Measurements from ENCODE around the gene OPCML.

The OPCML gene

GRCh38 chr11:133501643-133502539 is 30.4 kb downstream of the OPCML start:
- no peak for DNase-seq

GRCh38 chr11:133500936-133501335 is 31.4 kb downstream of the OPCML start:
- DNase-seq = no peak

- DNase-seq = no peak
These were observed 31.9 kb downstream of the OPCML start for GRCh38 chr11:133500435-133500834.

GRCh38 chr11:133498969-133499368 is 33.3 kb downstream of the OPCML start:
- DNase-seq = no peak

GRCh38 chr11:133497477-133498140 is 34.7 kb downstream of the OPCML start:
- DNase-seq = no peak

GRCh38 chr11:133492895-133493294 is 39.4 kb downstream of the OPCML start:
- no peak for DNase-seq

GRCh38 chr11:133491680-133492383 is 40.5 kb downstream of the OPCML start:
- no peak for DNase-seq

- DNase-seq = no peak
These were observed 51.6 kb downstream of the OPCML start for GRCh38 chr11:133480722-133481121.

- no peak for DNase-seq
These were observed 53.1 kb downstream of the OPCML start for GRCh38 chr11:133479209-133479608.

GRCh38 chr11:133477251-133477625 is 55.1 kb downstream of the OPCML start:
- no peak for DNase-seq

GRCh38 chr11:133476570-133477250 is 55.6 kb downstream of the OPCML start:
- no peak for DNase-seq

GRCh38 chr11:133474461-133474860 is 57.8 kb downstream of the OPCML start:
- DNase-seq = no peak

GRCh38 chr11:133467686-133468085 is 64.6 kb downstream of the OPCML start:
- no peak for DNase-seq

GRCh38 chr11:133443206-133443747 is 89.0 kb downstream of the OPCML start:
- DNase-seq = no peak

GRCh38 chr11:133441964-133442660 is 90.2 kb downstream of the OPCML start:
- no peak for DNase-seq

GRCh38 chr11:133425992-133426391 is 106.3 kb downstream of the OPCML start:
- DNase-seq = no peak

- no peak for DNase-seq
These were observed 107.1 kb downstream of the OPCML start for GRCh38 chr11:133425245-133425644.

GRCh38 chr11:133418218-133418617 is 114.1 kb downstream of the OPCML start:
- no peak for DNase-seq

GRCh38 chr11:133414506-133414905 is 117.8 kb downstream of the OPCML start:
- DNase-seq = no peak

GRCh38 chr11:133413703-133414102 is 118.6 kb downstream of the OPCML start:
- DNase-seq = no peak

GRCh38 chr11:133409799-133410198 is 122.5 kb downstream of the OPCML start:
- no peak for DNase-seq

GRCh38 chr11:133408936-133409335 is 123.4 kb downstream of the OPCML start:
- no peak for DNase-seq

Measured in OCI-M1 (cell line).